GM19328 (cell line): ENCODE measurements around the gene TMEM212.
"Not testable (repeated sequence)": the region's sequence is repeated elsewhere in the genome, so short reads cannot be mapped to it uniquely, and the experiment has no call there.

ENCODE experiments used
- ATAC-seq: cut with Tn5 transposase; IDR thresholded peaks from one replicate; pipeline ENCODE4 v1.9.1; 2021; ENCODE audit warnings: mild to moderate bottlenecking, moderate library complexity; ENCODE audit not compliant: unreplicated experiment

The TMEM212 gene

GRCh38 chr3:171851660-171852058, 8.5 kb downstream of the TMEM212 start:
- ATAC-seq = no peak

DNA sequence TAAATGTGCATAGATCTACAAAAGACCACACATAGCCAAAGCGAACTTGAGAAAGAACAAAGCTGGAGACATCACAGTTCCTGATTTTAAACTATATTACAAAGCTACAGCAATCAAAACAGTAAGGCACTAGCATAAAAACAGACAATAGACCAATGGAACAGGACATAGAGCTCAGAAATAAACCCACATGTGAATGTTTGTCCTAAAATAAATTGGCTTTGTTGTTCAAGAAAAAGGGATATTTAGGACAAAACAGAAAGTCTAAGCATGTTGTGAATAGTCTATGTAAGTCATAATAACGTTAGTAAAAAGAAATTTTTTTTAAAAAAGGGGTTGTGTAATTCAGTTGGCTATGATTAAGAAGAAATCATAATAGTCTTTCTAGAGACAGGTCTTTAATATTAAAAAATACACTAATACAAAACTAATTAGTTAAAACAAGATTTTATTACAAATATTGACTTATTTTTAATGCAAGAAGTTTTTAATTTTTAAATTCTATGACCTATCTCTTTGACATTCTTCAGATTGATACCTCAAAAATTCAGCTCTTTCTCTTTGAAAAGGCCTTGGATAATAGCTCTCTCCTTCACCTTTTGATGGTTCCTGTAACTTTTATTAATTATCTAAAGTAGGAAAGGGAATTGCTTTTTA, 11.6 kb downstream of the TMEM212 start:
- no peak for ATAC-seq

DNA sequence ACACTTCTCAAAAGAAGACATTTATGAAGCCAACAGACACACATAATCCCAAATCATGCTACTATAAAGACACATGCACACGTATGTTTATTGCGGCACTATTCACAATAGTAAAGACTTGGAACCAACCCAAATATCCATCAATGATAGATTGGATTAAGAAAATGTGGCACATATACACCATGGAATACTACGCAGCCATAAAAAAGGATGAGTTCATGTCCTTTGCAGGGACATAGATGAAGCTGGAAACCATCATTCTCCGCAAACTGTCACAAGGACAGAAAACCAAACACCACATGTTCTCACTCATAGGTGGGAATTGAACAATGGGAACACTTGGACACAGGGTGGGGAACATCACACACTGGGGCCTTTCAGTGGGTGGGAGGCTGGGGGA, 15.6 kb downstream of the TMEM212 start:
- not testable (repeated sequence) for ATAC-seq

GRCh38 chr3:171860830-171861535, 17.8 kb downstream of the TMEM212 start:
- ATAC-seq = no peak

DNA sequence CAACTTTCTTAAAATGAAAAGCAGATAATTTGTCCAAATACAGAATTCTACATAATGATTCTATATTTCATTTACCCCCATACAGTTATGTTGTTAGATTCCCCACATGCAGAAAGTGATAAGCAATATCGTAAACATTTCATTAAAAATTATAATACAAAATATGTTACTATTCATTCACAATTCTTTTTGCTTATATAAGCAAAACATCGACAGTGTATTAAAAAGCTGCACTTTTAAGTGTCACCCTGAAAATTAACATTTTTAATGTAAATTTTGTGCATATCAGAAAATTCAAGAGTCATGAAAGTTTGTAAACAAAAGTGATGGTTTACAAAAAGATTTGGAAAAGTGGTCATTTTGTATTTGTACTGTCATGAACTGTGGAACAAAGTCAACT, 19.2 kb downstream of the TMEM212 start:
- ATAC-seq = no peak

DNA sequence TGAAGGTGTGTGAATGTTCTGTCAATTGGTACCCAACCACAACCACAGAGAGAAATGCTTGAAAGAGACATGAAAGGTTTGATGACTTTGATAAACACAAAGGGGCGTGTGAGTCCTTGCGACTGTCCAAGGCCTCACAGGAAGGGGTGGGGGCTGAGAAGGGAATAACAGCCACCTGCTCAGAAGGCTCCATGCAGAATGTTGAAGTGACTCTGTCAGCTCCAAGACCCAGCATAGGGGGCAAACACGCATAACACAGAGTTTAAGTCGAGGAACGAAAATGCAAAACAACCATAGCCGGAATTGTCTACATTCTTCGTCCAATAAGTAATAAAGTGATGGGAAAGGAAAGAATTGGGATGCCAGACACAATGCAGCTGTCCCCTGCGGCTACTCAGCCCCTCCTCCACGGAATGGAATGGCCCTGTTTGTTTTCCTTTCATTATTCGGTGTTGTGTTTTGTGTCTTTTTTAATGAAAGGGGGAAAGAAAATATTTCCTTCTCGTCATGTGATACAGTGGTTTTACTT, 19.9 kb downstream of the TMEM212 start:
- ATAC-seq = no peak

- ATAC-seq = no peak
Observed at GRCh38 chr3:171863920-171864319, 20.8 kb downstream of the TMEM212 start.

- no peak for ATAC-seq
Observed at GRCh38 chr3:171865191-171865865, 22.2 kb downstream of the TMEM212 start.

GRCh38 chr3:171867981-171868380, 24.8 kb downstream of the TMEM212 start:
- ATAC-seq = no peak

GRCh38 chr3:171871392-171872274, 28.5 kb downstream of the TMEM212 start:
- no peak for ATAC-seq

- no peak for ATAC-seq
Observed at GRCh38 chr3:171873580-171873979, 30.4 kb downstream of the TMEM212 start.

DNA sequence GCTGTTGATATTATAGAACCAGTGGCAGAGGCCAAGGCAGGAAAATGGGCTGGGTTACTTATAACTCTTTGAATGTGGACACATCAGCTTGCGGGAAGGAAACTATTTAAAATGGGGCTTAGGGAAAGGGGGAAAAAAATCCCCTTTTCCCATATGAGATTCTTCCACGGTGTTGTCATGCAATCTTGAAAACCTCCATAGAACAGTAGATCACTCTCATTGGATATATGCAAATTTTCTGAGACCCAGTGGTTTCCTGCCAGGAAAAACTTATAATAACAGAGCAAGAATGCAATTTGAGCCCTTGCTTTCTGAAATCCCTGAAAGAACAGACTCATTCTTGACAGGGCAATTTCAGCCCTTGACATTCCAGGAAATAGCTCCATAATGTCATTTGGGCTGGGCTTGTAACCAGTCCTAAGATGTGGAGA, 31.1 kb downstream of the TMEM212 start:
- no peak for ATAC-seq

DNA sequence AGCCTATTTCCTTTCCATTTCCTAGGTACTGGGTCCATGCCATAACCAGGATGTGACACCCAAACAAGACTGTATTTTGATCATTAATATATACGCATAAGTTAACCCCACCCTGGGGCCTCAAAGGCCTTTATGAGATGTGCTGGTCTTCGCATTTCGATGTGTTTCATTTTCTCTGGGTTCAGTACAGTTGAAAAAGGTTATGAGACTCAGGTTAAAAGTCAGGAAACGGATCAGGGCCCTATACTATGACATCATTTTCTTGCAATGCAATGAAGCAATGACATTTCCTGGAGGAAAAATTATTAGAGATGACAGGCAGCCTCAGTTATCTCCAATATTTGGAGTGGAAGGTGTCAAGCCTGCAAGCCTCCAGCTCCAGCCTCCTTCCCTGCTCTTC, 31.7 kb downstream of the TMEM212 start:
- ATAC-seq = no peak

DNA sequence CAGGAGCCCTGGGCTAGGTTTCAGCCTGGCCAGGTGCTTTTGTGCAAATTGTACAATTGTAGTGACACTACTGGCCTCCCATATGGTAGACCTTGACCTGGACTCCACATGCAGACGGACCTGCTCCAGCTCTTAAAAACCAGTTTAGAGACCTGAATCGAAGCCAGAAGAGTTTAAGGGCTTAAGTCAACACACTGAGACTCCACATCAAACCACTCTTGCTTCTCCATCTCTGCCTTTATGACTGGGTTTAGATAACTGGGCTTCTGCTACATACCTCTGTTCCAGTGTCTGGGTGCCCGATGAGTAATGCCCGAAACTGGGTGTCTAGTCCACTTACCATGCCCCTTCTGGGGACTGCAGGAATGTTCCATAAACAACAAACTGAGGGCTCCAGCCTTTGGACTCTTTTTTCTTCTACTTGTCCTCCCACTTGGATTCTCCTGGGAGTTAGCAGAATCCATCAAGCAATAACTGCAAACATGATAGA, 32.8 kb downstream of the TMEM212 start:
- no peak for ATAC-seq

DNA sequence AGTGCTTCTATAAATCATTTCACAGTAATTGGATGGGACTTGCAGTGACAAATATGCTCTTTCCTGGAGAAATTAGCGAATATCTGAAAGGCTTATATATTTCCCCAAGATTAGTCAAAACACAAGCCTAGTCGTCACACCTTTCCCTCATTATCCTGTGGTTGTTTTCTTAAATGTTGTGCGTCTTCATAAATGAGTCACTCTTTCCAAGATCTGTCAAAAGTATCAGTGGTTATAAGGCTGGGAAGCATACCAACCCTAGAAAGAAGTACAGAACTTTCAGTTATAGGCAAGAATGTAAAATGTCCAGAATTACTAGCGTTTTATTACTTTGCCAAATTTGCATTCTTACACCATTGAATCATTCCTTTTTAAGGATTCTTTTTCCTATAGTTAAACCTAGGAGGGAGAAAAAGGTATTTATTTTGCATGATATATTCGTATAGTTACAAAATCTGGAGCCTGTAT, 33.6 kb downstream of the TMEM212 start:
- ATAC-seq = no peak

DNA sequence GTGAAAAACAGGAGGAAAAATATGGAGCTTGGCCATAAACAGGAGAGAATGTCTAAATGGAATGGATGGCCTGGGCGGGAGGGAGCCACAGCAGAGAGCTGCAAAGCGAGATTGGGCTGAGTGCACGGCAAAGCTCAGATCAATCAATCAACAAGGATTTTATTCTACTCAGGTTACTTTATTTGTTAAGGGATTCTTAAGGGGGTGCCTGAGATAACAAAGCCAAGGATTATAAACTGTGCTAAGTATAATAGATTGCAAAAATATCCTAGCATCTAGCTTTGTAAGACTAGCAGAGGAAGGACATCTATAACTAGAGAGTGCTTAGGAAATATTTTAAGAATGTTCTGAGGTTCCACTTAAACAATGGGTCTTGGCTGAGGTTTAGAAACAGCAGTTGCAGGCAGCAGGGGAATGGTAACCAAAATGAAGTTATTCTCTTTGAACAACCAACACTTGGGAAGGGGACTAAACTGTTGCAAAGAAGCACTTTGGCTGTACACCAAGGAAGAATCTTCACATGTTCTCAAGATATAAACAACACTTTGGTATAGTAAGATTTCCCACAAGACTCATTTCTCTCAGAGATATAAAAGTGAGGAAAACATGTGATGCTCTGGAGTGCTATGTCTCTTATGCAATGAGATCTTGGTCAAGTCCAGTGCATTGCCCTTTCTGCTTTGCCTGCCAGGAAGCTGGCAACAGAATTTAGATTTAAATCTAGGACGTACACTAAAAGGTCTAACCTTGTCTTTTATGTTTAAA, 35.5 kb downstream of the TMEM212 start:
- ATAC-seq = no peak

DNA sequence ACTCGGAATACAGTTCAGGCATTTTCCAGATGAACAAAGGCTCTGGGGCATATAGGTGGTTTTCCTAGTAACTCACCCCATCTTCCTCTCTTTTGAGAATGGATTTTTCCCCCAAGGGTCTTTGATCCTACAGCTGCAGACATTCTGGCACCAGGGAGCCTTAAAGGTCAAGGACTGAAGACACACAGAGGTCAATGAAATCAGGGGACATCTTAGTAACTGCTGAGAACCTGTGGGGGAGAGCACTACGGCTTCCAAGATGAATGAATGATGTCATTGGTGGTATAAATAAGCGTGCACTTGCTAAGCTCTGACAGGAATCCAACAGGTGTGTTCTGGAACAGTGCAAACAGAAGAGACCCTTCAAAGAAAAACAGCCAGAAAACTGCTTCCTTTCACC, 36.3 kb downstream of the TMEM212 start:
- ATAC-seq = no peak

DNA sequence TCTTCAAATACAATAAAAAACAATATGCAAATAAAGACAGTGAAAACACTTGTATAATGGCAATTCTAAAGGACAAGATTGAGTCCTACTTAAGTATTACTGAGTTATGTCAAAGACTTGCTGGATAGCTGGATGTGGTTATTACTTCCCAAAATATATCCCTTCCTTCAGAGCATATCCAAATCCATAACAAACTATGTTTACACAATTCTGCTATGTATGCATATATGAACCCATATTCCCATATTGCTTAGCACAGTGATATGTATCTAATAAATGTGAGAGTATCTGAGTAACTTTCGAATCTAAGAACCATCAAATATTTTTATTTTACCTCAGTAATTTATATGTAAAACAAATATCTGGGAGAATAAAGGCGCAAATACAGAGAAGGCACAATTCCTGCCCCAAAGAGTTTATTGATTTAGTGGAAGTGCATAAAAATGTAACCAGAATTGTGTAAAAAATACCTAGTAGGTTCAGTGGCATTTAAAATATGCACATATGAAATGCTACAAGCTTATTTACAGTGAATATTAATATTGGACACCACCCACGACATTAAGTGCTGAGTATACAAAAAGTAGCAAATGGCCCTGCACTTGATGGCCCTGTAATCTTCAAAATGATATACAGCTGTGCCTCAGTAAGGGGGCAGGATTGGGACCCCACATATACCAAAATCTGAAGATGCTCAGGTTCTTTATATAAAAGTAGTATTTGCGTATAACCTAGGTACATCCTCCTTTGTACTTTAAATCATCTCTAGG, 37.1 kb downstream of the TMEM212 start:
- no peak for ATAC-seq

- ATAC-seq = no peak
Observed at GRCh38 chr3:171881251-171881650, 38.1 kb downstream of the TMEM212 start.
